ENCODE measurements around the gene MEI1.

DNA sequence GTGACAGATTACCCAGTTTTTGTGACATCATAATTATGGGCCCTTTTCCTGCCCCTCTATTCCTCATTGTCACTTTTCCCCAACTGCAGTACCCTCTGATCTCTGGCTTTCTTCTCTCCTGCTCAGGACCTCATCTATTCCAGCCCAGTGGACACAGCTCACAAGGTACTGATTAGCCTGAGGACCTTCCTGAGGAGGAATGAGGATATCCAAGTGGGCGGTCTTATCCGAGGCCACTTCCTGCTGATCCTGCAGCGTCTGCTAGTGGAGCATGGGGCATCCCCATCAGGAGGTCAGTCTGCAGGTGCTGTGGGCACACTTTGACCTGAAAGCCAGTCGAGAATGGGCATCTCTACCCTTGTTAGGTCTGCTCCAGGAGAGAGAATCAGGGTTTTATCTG, 76.7 kb downstream of the MEI1 start:
- TF ChIP-seq POLR2AphosphoS5 (IDR thresholded peaks at IDR 0.05) (no peak), POLR2A (IDR thresholded peaks at IDR 0.05) (no peak)
- TF ChIP-seq, protein P1, sequence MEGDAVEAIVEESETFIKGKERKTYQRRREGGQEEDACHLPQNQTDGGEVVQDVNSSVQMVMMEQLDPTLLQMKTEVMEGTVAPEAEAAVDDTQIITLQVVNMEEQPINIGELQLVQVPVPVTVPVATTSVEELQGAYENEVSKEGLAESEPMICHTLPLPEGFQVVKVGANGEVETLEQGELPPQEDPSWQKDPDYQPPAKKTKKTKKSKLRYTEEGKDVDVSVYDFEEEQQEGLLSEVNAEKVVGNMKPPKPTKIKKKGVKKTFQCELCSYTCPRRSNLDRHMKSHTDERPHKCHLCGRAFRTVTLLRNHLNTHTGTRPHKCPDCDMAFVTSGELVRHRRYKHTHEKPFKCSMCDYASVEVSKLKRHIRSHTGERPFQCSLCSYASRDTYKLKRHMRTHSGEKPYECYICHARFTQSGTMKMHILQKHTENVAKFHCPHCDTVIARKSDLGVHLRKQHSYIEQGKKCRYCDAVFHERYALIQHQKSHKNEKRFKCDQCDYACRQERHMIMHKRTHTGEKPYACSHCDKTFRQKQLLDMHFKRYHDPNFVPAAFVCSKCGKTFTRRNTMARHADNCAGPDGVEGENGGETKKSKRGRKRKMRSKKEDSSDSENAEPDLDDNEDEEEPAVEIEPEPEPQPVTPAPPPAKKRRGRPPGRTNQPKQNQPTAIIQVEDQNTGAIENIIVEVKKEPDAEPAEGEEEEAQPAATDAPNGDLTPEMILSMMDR (IDR thresholded peaks at IDR 0.05), result no peak
